Measurements from ENCODE around the gene ZNF566.
"Not testable (repeated sequence)": the region's sequence is repeated elsewhere in the genome, so short reads cannot be mapped to it uniquely, and the experiment has no call there.

Gene ZNF566

DNA sequence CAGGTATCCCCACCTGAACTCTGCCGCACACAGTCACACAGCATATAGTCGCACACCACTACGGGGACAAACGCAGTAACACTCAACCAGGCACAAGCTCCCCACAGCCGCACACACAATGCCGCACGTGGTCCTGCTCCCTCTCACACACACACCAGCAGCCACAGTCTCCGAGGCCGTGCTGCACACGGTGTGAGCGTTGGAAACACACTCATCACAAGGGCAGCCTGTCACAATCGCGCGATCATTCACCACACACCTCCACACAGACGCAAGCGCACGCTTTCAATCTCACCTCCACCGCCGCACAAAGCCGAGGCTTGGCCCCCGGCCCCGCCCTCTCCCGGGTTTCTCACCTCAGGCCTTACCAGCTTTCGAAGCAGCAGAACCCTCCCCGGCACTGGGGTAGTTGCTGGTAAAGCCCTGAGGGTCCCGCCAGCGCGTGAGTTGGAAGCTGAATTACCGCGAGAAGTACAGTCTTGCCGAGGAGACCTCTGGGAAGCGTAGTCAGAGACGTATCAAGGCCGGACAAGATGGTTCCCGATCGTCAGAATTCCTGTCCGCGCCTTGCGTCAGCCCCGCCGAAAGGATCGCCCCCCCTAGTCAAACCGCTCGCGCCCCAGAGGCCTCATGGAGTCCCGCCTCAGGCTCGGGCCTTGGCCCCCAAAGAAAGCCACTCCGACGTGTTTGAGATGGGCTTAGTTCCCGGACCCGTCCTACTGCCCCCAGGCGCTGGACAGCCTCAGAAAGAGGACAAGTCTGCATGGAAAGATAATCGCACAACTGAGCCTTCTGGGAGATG, at the start of gene ZNF566:
TSS of gene ZNF566 (minus strand) at position 444 of the 802 bp plus-strand sequence. CDS start 13,004 bp downstream, outside the sequence.
- peak; percentile 94 to 98 for DNase-seq

DNA sequence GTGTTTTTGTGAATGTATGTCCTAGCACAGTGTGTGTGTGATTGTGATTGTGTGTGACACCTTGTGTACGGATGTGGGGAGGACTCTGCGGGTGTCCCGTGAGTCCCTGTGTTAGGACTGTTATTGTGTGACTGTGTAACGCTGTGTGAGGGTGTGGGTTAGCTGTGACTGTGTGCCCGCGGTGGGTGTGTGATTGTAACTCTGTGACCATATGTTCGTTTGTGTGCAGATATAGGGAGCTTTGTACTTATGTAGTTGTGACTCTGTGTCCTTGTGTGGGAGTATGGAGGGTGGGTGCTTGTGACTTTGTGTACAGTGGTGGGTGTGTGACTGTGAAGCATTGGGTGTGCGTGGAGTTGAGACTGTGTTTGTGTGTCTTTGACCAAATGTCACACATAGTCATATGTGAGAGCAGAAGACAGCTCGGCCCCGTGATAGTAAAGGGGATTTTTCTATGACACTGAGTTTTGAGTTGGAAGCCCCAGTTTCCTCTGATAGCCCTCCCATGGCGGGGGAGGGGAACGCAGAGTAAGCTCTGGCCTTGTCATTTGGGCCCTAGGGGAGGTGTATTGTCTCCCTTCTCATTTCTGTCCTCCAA, 39.7 kb upstream of the ZNF566 start:
- DNase-seq, result peak in 1 of 2 experiments; percentile 51

DNA sequence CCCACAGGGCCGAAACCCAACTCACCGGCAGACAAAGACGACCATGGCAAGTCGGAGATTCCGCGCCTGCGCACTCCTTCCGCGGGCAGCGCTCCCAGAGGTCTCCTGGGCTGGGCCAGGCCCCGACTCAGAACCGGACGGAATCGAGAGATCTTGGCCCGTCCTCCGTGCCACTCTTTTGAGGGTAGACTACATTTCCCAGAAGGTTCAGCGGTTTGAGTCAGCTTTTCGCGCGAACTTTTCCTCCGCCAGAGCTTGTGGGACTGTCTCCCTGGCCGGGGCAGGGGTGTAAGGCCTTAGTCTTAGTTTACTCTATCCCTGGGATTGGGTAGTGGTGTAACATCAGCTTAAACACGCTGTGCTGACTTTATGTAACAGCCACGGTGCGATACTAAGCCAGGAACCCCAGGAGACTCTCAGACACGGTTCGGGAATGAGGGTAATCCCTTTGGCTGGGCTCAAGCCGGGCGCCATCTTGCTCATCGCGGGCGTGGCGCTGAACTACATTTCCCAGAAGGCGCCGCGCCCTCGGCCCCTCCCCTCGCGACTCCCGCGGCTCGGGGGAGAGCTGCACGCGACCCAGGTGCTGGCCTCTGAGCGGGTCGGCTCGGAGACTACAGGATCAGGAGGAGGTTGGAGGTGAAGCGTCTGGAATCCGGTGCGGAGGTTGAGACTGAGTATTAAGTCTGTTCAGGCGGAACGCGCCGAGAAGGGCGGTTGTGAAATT, 39.0 kb upstream of the ZNF566 start, which contains the start of gene ZNF260:
TSS of gene ZNF260 (minus strand) at position 78 of the 727 bp plus-strand sequence. CDS start 13,033 bp downstream, outside the sequence.
- DNase-seq, result peak; percentile 84 to 92

DNA sequence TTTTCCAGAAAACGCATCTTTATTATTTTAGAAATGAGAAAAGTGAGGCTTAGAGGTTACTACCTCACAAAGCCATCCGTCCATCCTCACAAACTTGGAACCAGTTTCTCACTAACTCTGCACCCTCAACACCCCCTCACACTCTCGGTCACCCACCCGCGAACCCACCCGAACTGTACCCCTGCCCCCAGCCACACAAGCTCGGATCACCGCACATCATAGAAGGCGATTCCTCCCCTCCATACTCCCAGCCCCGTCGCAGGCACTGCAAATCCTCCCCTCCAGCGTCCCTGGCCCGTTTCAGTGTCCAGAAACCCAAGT, 38.5 kb upstream of the ZNF566 start:
- DNase-seq, result no peak

DNA sequence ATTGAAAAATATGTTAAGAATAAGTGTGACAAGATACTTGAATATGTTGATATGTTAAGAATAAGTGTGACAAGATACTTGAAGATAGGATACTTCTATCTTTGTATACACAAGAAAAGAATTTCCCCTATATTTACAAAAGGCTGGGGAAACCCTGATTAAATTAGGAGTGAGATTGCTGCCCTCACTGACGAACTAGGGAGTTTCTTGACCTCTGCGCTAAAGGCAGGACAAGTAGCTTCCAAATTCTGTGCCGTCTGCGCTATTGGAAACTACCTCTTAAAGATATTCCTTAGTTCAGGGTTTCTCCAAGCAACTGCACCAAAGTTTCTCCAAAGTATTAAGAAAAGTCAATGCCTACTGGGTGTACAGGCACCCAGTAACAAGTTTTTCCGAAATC, 38.0 kb upstream of the ZNF566 start:
- no peak for DNase-seq

DNA sequence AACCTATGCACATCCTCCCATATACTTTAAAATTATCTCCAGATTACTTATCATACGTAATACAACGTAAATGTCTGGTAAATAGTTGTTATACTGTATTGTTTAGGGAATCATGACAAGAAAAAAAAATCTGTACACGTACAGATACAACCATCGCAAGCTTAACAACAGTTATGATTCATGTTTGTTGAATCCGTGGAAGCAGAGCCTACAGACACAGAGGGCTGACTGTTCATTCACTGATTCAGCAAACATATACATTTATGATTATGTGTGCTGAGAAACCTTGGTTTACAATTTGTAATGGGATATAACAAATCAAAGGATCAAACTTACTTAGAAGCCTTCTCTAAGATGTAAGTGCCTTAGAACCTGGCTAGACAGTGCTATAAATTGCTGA, 37.2 kb upstream of the ZNF566 start:
- DNase-seq, result no peak

DNA sequence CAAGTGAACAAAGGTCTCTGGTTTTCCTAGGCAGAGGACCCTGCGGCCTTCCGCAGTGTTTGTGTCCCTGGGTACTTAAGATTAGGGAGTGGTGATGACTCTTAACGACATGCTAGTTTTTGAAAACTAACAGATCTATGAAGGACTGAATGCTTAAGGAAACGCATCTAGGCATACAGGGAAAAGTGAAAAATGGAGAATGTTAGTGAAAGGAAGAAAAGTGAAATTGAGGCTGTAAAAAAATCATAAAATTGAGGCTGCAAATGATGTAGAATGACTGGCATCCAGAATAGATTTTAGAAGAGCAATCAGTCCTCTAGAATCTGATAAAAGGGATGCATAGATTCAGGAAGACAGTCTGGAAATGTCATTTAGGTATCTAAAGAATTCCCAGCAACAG, 35.3 kb upstream of the ZNF566 start:
- no peak for DNase-seq

DNA sequence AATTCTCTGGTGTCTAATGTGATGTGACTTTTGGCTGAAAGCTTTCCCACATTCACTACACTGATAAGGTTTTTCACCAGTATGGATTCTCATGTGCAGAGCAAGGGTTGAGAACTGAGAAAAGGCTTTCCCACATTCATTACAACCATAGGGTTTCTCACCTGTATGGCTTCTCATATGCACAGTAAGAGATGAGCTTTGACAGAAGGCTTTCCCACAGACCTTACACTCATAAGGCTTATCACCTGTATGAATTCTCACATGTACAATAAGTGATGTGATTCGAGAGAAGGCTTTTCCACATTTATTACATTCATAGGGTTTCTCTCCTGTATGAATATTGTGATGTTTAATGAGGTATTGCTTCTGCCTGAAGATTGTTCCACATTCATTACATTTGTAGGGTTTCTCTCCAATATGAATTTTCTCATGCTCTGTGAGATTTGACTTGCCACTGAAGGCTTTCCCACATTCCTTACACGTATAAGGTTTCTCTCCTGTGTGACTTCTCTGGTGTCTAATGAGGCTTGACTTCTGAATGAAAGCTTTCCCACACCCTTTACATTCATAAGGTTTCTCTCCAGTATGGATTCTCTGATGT, 24.8 kb upstream of the ZNF566 start:
- no peak for DNase-seq

DNA sequence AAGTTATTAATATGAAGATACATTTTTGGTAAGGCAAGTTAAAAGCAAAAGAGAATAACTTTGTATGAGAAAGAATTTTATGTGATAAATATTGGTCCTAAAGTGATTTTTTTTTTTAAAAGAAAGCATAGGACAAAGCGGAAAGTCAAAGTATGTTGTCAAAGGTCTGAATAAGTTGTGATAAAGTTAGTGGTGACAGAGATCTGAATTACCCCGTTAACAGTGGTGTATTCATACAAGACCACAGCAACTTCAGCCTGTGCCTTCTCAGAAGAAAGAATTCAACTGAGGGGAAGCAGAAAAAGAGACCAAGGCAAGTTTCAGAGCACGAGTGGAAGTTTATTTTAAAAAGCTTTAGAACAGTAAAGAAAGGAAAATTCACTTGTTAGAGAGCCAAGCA, 19.0 kb upstream of the ZNF566 start:
- DNase-seq, result no peak

DNA sequence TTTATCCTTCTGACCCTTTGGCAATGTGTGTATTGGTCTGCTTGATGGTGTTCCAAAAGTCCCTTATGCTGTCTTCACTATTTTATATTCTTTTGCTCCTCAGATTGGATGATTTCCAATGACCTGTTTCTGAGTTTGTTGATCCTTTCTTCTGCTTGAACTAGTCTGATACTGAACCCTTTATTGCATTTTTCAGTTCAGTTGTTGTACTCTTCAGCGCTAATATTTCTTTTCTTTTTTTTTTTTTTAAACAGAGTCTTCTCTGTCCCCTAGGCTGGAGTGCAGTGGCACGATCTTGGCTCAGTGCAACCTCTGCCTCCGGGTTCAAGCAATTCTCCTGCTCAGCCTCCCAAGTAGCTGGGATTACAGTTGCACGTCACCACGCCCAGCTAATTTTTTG, 12.6 kb upstream of the ZNF566 start:
- DNase-seq, result no peak

DNA sequence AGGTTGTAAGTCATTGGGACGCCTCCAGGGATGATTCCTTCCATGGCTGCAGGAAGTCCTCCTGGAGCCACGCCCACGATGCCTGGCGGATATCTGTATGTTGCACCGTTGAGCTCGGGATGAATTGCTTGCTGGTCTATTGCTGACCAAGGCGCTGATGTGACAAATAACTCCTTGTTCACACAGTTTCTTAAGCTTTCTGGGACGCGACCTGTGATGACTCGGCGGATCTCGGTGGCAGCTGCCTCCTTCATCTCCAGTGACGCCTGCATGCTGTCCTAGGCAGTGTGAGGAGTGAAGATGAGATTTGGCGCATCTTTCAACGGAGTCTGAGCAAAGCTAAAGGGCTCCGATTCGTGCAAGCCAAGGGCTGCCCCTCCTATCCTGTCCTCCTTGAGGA, 7.6 kb upstream of the ZNF566 start:
- DNase-seq, result no peak

DNA sequence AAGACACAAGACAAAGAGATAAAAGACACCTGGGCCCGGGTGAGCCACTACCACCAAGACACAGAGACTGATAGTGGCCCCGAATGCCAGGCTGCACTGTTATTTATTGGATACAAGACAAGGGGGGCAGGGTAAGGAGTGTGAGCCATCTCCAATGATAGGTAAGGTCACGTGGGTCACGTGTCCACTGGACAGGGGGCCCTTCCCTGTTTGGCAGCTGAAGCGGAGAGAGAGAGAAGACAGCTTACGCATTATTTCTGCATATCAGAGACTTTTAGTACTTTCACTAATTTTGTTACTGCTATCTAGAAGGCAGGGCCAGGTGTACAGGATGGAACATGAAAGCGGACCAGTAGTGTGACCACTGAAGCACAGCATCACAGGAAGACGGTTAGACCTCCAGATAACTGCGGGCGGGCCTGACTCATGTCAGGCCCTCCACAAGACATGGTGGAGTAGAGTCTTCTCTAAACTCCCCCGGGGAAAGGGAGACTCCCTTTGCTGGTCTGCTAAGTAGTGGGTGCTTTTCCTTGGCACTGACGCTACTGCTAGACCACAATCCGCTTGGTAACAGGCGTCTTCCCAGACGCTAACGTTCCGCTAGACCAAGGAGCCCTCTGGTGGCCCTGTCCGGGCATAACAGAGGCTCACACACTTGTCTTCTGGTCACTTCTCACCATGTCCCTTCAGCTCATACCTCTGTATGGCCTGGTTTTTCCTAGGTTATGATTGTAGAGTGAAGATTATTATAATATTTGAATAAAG, 3.5 kb upstream of the ZNF566 start:
- peak in 1 of 2 experiments; percentile 10 for DNase-seq

DNA sequence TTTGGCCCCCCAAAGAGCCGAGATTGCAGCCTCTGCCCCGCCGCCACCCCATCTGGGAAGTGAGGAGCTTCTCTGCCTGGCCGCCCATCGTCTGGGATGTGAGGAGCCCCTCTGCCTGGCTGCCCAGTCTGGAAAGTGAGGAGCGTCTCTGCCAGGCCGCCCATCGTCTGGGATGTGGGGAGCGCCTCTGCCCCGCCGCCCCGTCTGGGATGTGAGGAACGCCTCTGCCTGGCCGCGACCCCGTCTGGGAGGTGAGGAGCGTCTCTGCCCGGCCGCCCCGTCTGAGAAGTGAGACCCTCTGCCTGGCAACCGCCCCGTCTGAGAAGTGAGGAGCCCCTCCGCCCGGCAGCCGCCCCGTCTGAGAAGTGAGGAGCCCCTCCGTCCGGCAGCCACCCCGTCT, 1.5 kb upstream of the ZNF566 start:
- not testable (repeated sequence) for DNase-seq

DNA sequence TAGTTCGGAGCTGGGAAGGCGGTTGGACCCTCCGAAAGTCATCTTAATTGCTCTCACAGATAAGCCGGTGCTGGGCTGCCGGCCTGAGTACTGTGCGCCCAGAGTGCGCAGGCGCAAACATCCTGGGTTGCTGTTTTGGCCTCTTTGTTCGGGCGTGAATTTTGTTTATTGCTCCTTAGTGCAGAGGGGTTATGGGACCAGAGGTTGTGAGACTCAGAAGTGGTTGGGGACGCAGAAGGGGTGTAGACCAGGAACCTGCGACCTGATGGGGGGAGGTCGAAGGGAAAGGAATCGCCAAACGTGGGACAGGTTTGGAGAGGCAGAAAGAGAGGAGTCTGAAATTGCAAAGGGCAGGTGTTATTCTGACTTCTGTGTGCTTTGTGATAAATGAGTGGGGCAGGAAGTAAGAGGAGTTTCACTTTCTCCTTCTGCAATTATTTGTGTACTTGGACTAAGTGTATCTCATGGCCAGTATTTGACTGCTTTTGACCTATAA, 607 bp upstream of the ZNF566 start:
- peak; percentile 87 to 92 for DNase-seq

DNA sequence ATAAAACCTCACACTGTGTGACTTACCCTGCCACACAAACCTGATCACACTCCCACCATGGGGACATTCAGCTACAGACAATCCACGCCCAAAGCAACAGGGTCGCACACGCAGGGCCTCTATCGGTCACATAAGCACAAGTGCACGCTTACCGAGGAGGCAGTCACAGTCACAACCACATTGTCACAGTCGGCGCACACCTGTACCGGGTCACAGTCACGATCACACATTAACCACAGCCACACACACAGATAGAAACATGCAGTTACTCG, 579 bp downstream of the ZNF566 start:
- peak in 1 of 2 experiments; percentile 49 for DNase-seq

DNA sequence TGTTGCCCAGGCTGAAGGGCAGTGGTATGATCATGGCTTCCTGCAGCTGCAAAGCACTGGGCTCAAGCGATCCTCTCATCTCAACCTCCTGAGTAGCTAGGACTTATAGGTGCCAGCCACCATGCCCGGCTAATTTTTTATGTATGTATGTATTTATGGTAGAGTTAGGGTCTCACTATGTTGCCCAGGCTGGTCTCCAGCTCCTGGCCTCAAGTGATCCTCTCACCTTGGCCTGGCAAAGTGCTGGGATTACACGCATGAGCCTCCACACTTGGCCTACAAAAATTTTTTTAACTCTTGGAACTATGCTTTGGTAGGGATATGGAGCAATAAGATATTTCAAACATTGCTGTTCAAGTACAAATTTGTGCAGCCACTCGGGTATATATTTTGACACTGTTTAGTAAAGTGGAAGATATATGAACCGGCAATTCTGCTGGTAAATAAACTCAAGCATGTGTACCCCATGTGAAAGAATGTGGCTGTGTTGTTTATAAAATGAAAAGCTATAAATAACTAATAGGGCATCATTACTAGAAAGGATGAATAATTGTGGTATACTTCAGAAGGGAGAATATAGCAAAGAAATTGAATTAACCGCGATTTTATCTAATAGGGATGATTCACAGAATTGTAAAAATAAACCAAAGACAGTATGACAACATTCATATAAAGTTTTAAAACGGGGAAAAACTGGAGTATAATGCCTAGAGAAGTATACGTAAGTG, 1.1 kb downstream of the ZNF566 start:
- no peak for DNase-seq

DNA sequence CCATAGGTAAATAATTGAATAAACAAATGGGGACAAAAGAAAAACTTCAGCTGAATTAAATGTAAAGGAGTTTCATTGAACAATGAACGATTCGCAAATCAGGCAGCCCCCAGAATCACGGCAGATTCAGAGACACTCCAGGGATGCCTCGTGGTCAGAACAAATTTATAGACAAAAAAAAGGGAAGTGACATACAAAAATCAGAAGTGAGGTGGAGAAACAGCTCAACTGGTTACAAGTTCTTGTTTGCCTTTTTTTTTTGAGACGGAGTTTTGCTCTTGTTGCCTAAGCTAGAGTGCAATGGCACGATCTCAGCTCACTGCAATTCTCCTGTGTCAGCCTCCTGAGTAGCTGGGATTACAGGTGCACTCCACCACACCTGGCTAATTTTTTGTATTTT, 5.7 kb downstream of the ZNF566 start:
- no peak for DNase-seq

DNA sequence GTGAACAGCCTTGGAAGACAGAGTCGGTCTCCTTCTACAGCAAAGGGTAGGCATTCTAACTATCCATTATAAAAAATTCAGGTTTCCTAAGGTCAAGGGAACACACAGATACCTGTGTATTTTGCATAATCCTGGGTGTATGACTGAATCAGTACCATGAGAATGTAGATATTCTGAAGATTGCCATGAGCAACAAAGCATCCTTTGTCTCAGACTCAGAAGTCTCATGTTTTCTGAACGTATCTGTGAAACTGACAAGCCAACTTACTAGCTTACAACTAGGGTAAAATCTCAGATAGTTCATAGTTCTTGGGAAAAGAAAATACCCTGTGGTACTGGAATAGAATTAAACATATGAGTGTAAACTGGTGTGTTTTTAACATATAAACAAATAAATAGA, 6.5 kb downstream of the ZNF566 start:
- no peak for DNase-seq

DNA sequence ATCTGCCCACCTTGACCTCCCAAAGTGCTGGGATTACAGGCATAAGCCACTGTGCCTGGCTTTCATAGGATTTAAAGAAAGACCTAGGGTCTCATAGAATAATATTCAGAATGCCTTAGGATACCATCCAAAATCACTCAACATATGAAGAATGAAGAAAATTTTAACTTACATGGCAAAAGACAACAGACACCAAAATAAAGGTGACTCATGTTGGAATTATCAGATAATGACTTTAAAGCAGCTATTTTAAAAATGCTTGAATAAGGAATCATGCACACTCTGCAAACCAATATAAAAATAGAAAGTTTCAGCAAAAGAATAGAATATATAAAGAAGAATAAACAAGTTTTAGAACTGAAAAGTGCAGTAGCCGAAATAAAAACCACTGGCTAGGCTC, 29.3 kb downstream of the ZNF566 start:
- no peak for DNase-seq

DNA sequence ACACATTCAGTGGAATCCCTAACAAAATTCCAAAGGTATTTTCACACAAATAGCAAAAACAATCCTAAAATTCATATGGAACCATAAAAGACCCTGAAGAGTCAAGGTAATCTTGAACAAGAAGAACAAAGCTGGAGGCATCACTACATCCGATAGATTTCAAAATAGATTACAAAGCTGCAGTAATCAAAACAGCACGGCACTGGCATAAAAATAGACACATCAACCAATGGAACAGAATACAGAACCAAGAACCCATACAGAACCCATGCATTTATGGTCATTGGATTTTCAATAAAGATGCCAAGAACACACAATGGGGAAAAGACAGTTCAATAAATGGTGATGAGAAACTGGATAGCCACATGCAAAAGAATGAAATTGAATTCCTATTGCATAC, 32.5 kb downstream of the ZNF566 start:
- DNase-seq, result no peak

DNA sequence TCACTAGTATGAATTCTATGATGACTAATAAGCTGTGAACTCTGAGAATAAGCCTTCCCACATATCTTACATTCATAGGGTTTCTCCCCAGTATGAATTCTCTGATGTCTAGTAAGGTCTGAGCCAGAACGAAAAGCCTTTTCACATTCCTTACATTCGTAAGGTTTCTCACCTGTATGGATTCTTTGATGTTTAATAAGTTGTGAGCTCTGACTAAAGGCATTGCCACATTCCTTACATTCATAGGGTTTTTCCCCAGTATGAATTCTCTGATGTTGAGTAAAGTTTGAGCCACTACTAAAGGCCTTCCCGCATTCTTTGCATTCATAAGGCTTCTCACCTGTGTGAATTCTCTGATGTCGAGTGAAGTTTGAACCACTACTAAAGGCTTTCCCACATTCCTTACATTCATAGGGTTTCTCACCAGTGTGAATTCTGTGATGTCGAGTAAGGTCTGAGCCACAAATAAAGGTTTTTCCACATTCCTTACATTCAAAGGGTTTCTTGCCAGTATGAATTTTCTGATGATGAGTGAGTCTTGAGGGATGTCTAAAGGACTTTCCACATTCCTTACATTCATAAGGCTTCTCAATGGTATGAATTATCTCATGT, 40.2 kb downstream of the ZNF566 start:
- no peak for DNase-seq

DNA sequence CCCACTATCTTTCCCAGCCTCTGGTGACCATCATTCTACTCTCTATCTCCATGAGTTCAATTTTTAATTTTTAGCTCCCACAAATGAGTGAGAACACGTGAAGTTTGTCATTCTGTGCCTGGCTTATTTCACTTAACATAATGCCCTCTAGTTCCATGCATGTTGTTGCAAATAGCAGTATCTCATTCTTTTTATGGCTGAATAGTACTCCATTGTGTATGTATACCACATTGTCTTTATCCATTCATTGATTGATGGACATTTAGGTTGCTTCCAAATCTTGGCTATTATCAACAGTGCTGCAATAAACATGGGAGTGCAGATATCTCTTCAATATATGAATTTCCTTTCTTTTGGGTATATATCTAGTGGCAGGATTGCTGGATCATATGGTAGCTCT, 48.0 kb downstream of the ZNF566 start:
- no peak for DNase-seq

Data from NCI-H2081 (cell line).